HG03064 (cell line): Measurements from ENCODE around the gene RSAD2.

Source experiments
- ATAC-seq: cut with Tn5 transposase; IDR thresholded peaks from one replicate; pipeline ENCODE4 v1.9.1; 2021; ENCODE audit warnings: low read depth; ENCODE audit not compliant: unreplicated experiment

Gene RSAD2

GRCh38 chr2:6864231-6864754 is 13.3 kb upstream of the RSAD2 start:
- ATAC-seq = no peak

- ATAC-seq = peak; percentile 22
Observed at GRCh38 chr2:6864923-6865345, 12.6 kb upstream of the RSAD2 start.

GRCh38 chr2:6865346-6866274 is 12.0 kb upstream of the RSAD2 start, which contains the start of gene CMPK2:
Gene CMPK2, minus strand, starts transcription at chr2:6865907. Its CDS starts 211 bp downstream, at chr2:6865696.
- ATAC-seq = peak; percentile 72

- peak; percentile 47 for ATAC-seq
Observed at GRCh38 chr2:6866275-6866671, 11.3 kb upstream of the RSAD2 start.

GRCh38 chr2:6866982-6867381 is 10.6 kb upstream of the RSAD2 start:
- ATAC-seq = no peak

GRCh38 chr2:6872394-6872793 is 5.2 kb upstream of the RSAD2 start:
- peak; percentile 61 for ATAC-seq

- no peak for ATAC-seq
Observed at GRCh38 chr2:6874032-6874431, 3.5 kb upstream of the RSAD2 start.

GRCh38 chr2:6876309-6876708 is 1.3 kb upstream of the RSAD2 start:
- no peak for ATAC-seq

GRCh38 chr2:6878549-6878948 is 972 bp downstream of the RSAD2 start:
- ATAC-seq = no peak

GRCh38 chr2:6879011-6879410 is 1.4 kb downstream of the RSAD2 start:
- no peak for ATAC-seq

- no peak for ATAC-seq
Observed at GRCh38 chr2:6880200-6880733, 2.7 kb downstream of the RSAD2 start.

- ATAC-seq = no peak
Observed at GRCh38 chr2:6881046-6881445, 3.5 kb downstream of the RSAD2 start.

GRCh38 chr2:6881516-6881915 is 3.9 kb downstream of the RSAD2 start:
- ATAC-seq = no peak

- ATAC-seq = no peak
Observed at GRCh38 chr2:6883448-6884122, 6.0 kb downstream of the RSAD2 start.

GRCh38 chr2:6885551-6885950 is 8.0 kb downstream of the RSAD2 start:
- ATAC-seq = no peak

GRCh38 chr2:6885968-6886367 is 8.4 kb downstream of the RSAD2 start:
- ATAC-seq = no peak

- no peak for ATAC-seq
Observed at GRCh38 chr2:6887751-6888192, 10.2 kb downstream of the RSAD2 start.

GRCh38 chr2:6888724-6889123 is 11.1 kb downstream of the RSAD2 start:
- no peak for ATAC-seq

GRCh38 chr2:6893876-6894482 is 16.4 kb downstream of the RSAD2 start:
- ATAC-seq = no peak

GRCh38 chr2:6896930-6897759 is 19.6 kb downstream of the RSAD2 start:
- ATAC-seq = no peak
